Body of pancreas (tissue), 4 donors: ENCODE measurements around the gene IDH2. TPM values are rescaled to one million over a fixed set of nuclear protein-coding genes. Genes with fewer than 3 reads are reported as not detected.

Source experiments
- ATAC-seq: fragments of 150-250 bp; one replicate; pipeline ENCODE4 v1.9.1; 2016
- DNase-seq, 4 donors: peaks; one replicate each; pipeline ENCODE4 v3.0.0-alpha.2; 2019
- H3K27ac ChIP-seq, 4 donors: fragments of 200-600 bp; sonication (generic); 1 replicate in 3 of 4; 2 replicates in 1 of 4; pipeline versions ENCODE4 v1.5.1 to v1.6.1; 2016 to 2019; ENCODE audit warnings: mild to moderate bottlenecking in 1 of 4, mixed read lengths in 1 of 4, moderate library complexity in 1 of 4
- H3K27me3 ChIP-seq, 2 donors: fragments of 200-600 bp; sonication (generic); one replicate each; pipeline ENCODE4 v1.6.0; 2016; ENCODE audit warnings: mild to moderate bottlenecking in 1 of 2
- H3K36me3 ChIP-seq, 2 donors: fragments of 200-600 bp; sonication (generic); replicated peaks in 1 of 2; 2 replicates each; pipeline ENCODE4 v1.5.1; 2016; ENCODE audit warnings: low read depth in 2 of 2; ENCODE audit not compliant: insufficient read depth in 1 of 2
- H3K4me1 ChIP-seq: fragments of 200-600 bp; sonication (generic); one replicate; pipeline ENCODE4 v1.6.0; 2016
- H3K4me3 ChIP-seq, 2 donors: fragments of 200-600 bp; sonication (generic); 1 replicate in 1 of 2; 2 replicates in 1 of 2; pipeline ENCODE4 v1.5.1; 2016 to 2019
- H3K9me3 ChIP-seq, 3 donors: fragments of 200-600 bp; sonication (generic); 1 replicate in 2 of 3; 2 replicates in 1 of 3; pipeline ENCODE4 v1.5.1; 2016
- CTCF ChIP-seq, 7 experiments: fragments of 450-650 bp in 4 of 7; fragments of 200-600 bp in 3 of 7; sonication (generic) in 3 of 7; IDR thresholded peaks; one replicate each; pipeline ENCODE4 v1.5.1; 2016 to 2019; ENCODE audit warnings: antibody characterized with exemption in 7 of 7
- POLR2A ChIP-seq, 3 donors: fragments of 450-650 bp; IDR thresholded peaks; one replicate each; pipeline ENCODE4 v1.6.1; 2016; ENCODE audit warnings: antibody characterized with exemption in 3 of 3, mild to moderate bottlenecking in 2 of 3
- WGBS, 2 donors: methylation state at CpG; one replicate each; pipeline ENCODE4 v1.1.5; 2017; 5-methylcytosine and 5-hydroxymethylcytosine counted together
- intact Hi-C: fragments of 100-400 bp; cut with DNase I; formaldehyde crosslinking; loops from one replicate; pipeline ENCODE4 v1.15.1; 2023
- total RNA-seq, 2 donors: library from RNA; depleted of rRNA; stranded (reverse); fragments of >200 nt; gene quantifications; one replicate each; pipeline ENCODE4 v1.1.0, GENCODE V29; 2016

IDH2 gene
- total RNA-seq, 2 donors from 2014 or later: 77.5 to 78.6 TPM

DNA sequence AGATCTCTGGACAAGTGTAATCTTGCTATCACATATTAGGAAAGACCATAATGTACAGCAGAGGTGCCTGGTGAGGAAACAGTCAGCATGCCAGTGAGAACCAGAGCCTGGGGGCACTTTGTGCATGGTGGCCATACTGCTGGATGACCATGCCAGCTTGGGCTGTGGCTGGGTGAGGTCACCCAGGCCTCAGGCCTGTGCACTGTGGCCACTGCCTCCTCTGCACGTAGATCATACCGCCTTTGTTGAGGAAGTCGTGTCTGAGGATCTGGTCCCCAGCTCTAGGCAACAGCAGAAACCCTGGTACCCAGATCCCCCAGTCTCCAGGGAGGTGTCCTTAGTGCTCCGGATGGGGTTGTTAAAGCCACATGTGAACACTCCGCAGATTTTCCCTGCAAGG, 62.3 kb downstream of the IDH2 start:
- Histone ChIP-seq H3K27ac (peak overlapping the region in 1 of 4 donors; percentile 8), H3K27me3 (no peaks in the 10 kb centered on the region), H3K36me3 (no peaks in the 10 kb centered on the region), H3K4me1 (peaks cover 59% of the 10 kb centered on the region), H3K4me3 (no peak overlapping the region), H3K9me3 (no peaks in the 10 kb centered on the region)
- no peak for ATAC-seq
- no peak for DNase-seq
- WGBS, 2 donors: 75 to 78% methylated on average over 5 of the region's 5 CpGs
- intact Hi-C loops: no loop called here
- no peak for TF ChIP-seq POLR2A (IDR thresholded peaks at IDR 0.05)
- TF ChIP-seq CTCF (IDR thresholded peaks at IDR 0.05): no peak

DNA sequence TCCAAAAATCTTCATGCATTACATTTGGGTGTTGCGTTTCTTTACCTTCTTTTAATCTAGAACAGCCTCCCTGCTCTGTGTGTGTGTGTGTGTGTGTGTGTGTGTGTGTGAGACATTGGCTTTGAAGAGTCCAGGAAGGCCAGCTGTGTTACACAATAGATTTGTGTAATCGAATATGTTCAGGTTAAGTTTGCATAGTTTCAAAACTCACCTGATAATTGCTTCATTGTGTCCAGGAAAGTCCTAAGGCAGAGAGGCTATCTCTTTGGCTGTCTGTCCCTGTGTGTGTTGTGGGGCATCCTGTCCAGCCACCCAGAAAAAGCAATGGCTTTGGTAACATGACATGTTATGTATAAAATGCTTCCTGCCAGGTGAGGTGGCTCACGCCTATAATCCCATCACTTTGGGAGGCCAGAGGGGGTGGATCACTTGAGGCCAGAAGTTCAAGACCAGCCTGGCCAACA, 63.6 kb downstream of the IDH2 start:
- no peak for TF ChIP-seq CTCF (IDR thresholded peaks at IDR 0.05)
- TF ChIP-seq POLR2A (IDR thresholded peaks at IDR 0.05): no peak
- 29 to 33% methylated on average over 3 of the region's 3 CpGs for WGBS, 2 donors
- Histone ChIP-seq H3K9me3 (no peaks in the 10 kb centered on the region), H3K27me3 (no peaks in the 10 kb centered on the region), H3K4me1 (peaks cover 68% of the 10 kb centered on the region), H3K36me3 (no peaks in the 10 kb centered on the region), H3K4me3 (no peak overlapping the region), H3K27ac (peak overlapping the region; percentile 23 to 89 (median 50))
- ATAC-seq (peak; percentile 31), DNase-seq (peak in 1 of 4 donors; percentile 53)
- intact Hi-C loops: no loop called here

GRCh38 chr15:90037961-90038631, 64.2 kb downstream of the IDH2 start:
- DNase-seq (no peak), ATAC-seq (no peak)
- H3K27me3 ChIP-seq: no peaks in the 10 kb centered on the region
- no peaks in the 10 kb centered on the region for H3K36me3 ChIP-seq
- 61 to 62% methylated on average over 14 of the region's 14 CpGs for WGBS, 2 donors
- peak overlapping the region; percentile 23 to 89 (median 50) for H3K27ac ChIP-seq
- H3K4me1 ChIP-seq: peaks cover 74% of the 10 kb centered on the region
- intact Hi-C loops: no loop called here
- TF ChIP-seq CTCF (IDR thresholded peaks at IDR 0.05): no peak
- TF ChIP-seq POLR2A (IDR thresholded peaks at IDR 0.05): no peak
- no peaks in the 10 kb centered on the region for H3K9me3 ChIP-seq
- H3K4me3 ChIP-seq: no peak overlapping the region

- no peak for DNase-seq
Observed at GRCh38 chr15:90037511-90037860, 64.8 kb downstream of the IDH2 start.

More at GRCh38 chr15:90037511-90037860, 64.8 kb downstream of the IDH2 start:
- peaks cover 80% of the 10 kb centered on the region for H3K4me1 ChIP-seq
- no peak for TF ChIP-seq POLR2A (IDR thresholded peaks at IDR 0.05)
- no peak for TF ChIP-seq CTCF (IDR thresholded peaks at IDR 0.05)
- WGBS, 2 donors: 90 to 94% methylated on average over 5 of the region's 5 CpGs
- H3K9me3 ChIP-seq: no peaks in the 10 kb centered on the region
- intact Hi-C loops: no loop called here
- H3K36me3 ChIP-seq: no peaks in the 10 kb centered on the region
- ATAC-seq: no peak
- peak overlapping the region in 3 of 4 donors; percentile 22 to 89 (median 58) for H3K27ac ChIP-seq
- H3K27me3 ChIP-seq: no peaks in the 10 kb centered on the region
- no peak overlapping the region for H3K4me3 ChIP-seq
